Neuron (in vitro differentiated cells): ENCODE data around the gene RXFP4.
"Not testable (repeated sequence)": the region's sequence is repeated elsewhere in the genome, so short reads cannot be mapped to it uniquely, and the experiment has no call there.

ENCODE experiments used
- H2AFZ ChIP-seq: one replicate; pipeline ENCODE4 v1.6.1; 2013; ENCODE audit warnings: low read depth, mild to moderate bottlenecking, inconsistent platforms, low read length, moderate library complexity
- H3K27me3 ChIP-seq: one replicate; pipeline ENCODE4 v1.6.1; 2013; ENCODE audit warnings: low read length; ENCODE audit not compliant: insufficient read depth
- H3K36me3 ChIP-seq: one replicate; pipeline ENCODE4 v1.6.1; 2013; ENCODE audit warnings: low read length; ENCODE audit not compliant: insufficient read depth
- H3K4me1 ChIP-seq: one replicate; pipeline ENCODE4 v1.6.1; 2013; ENCODE audit warnings: low read length; ENCODE audit not compliant: insufficient read depth
- H3K4me3 ChIP-seq: 2 replicates; pipeline ENCODE4 v1.5.1; 2013; ENCODE audit warnings: mild to moderate bottlenecking, low read length, moderate library complexity
- H3K9me3 ChIP-seq: one replicate; pipeline ENCODE4 v1.6.1; 2013; ENCODE audit warnings: low read length

The RXFP4 gene

GRCh38 chr1:155978973-155979429, 37.6 kb downstream of the RXFP4 start:
- Histone ChIP-seq H2AFZ (peak overlapping the region; percentile 71), H3K4me1 (peaks cover 41% of the 10 kb centered on the region), H3K4me3 (peak overlapping the region; percentile 76), H3K27me3 (no peaks in the 10 kb centered on the region), H3K9me3 (no peaks in the 10 kb centered on the region), H3K36me3 (no peaks in the 10 kb centered on the region)

- Histone ChIP-seq H3K4me3 (no peak overlapping the region), H3K27me3 (no peaks in the 10 kb centered on the region), H2AFZ (no peak overlapping the region), H3K9me3 (no peaks in the 10 kb centered on the region), H3K4me1 (peaks cover 35% of the 10 kb centered on the region), H3K36me3 (no peaks in the 10 kb centered on the region)
These were observed 38.3 kb downstream of the RXFP4 start for GRCh38 chr1:155979597-155980343.

- Histone ChIP-seq H3K27me3 (no peaks in the 10 kb centered on the region), H3K36me3 (no peaks in the 10 kb centered on the region), H2AFZ (no peak overlapping the region), H3K4me3 (no peak overlapping the region), H3K9me3 (no peaks in the 10 kb centered on the region), H3K4me1 (peaks cover 18% of the 10 kb centered on the region)
These were observed 40.0 kb downstream of the RXFP4 start for GRCh38 chr1:155981266-155982088.

- no peaks in the 10 kb centered on the region for H3K36me3 ChIP-seq
- H3K4me3 ChIP-seq, result no peak overlapping the region
- H3K9me3 ChIP-seq, result no peaks in the 10 kb centered on the region
- no peak overlapping the region for H2AFZ ChIP-seq
- peaks cover 12% of the 10 kb centered on the region for H3K4me1 ChIP-seq
- no peaks in the 10 kb centered on the region for H3K27me3 ChIP-seq
These were observed 40.7 kb downstream of the RXFP4 start for GRCh38 chr1:155982106-155982505.

GRCh38 chr1:155983191-155984024, 42.0 kb downstream of the RXFP4 start:
- H3K36me3 ChIP-seq, result no peaks in the 10 kb centered on the region
- no peak overlapping the region for H2AFZ ChIP-seq
- no peaks in the 10 kb centered on the region for H3K27me3 ChIP-seq
- peaks cover 8% of the 10 kb centered on the region for H3K4me1 ChIP-seq
- H3K9me3 ChIP-seq, result no peaks in the 10 kb centered on the region
- no peak overlapping the region for H3K4me3 ChIP-seq

GRCh38 chr1:155984341-155984740, 42.9 kb downstream of the RXFP4 start:
- no peak overlapping the region for H3K4me3 ChIP-seq
- no peak overlapping the region for H2AFZ ChIP-seq
- H3K9me3 ChIP-seq, result no peaks in the 10 kb centered on the region
- H3K27me3 ChIP-seq, result no peaks in the 10 kb centered on the region
- H3K4me1 ChIP-seq, result peaks cover under 1% of the 10 kb centered on the region
- no peaks in the 10 kb centered on the region for H3K36me3 ChIP-seq

GRCh38 chr1:155984903-155985645, 43.6 kb downstream of the RXFP4 start:
- H3K27me3 ChIP-seq, H3K9me3 ChIP-seq, H3K36me3 ChIP-seq, H3K4me3 ChIP-seq, H3K4me1 ChIP-seq, H2AFZ ChIP-seq: not testable (repeated sequence)

- H3K4me3 ChIP-seq, result no peak overlapping the region
- no peaks in the 10 kb centered on the region for H3K27me3 ChIP-seq
- no peaks in the 10 kb centered on the region for H3K9me3 ChIP-seq
- H3K36me3 ChIP-seq, result no peaks in the 10 kb centered on the region
- H3K4me1 ChIP-seq, result peaks cover 7% of the 10 kb centered on the region
- no peak overlapping the region for H2AFZ ChIP-seq
These were observed 48.0 kb downstream of the RXFP4 start for GRCh38 chr1:155989242-155990004.

GRCh38 chr1:155990005-155990739, 48.7 kb downstream of the RXFP4 start:
- Histone ChIP-seq H2AFZ (no peak overlapping the region), H3K4me1 (peaks cover 7% of the 10 kb centered on the region), H3K36me3 (no peaks in the 10 kb centered on the region)

More at GRCh38 chr1:155990005-155990739, 48.7 kb downstream of the RXFP4 start:
- no peaks in the 10 kb centered on the region for H3K27me3 ChIP-seq
- H3K4me3 ChIP-seq, result no peak overlapping the region
- H3K9me3 ChIP-seq, result no peaks in the 10 kb centered on the region
